Gastrocnemius medialis (tissue), 4 donors: Measurements from ENCODE around the gene SCARB1. TPM values are rescaled to one million over a fixed set of nuclear protein-coding genes. Genes with fewer than 3 reads are reported as not detected.

Experiments
- ATAC-seq, 2 donors: fragments of 150-250 bp; one replicate each; pipeline ENCODE4 v1.9.1; 2016
- DNase-seq, 2 donors: peaks; one replicate each; pipeline ENCODE4 v3.0.0-alpha.2; 2019
- H3K27ac ChIP-seq, 4 donors: fragments of 200-600 bp; sonication (generic); 1 replicate in 1 of 4; 2 replicates in 3 of 4; pipeline ENCODE4 v1.5.1; 2016 to 2018; ENCODE audit warnings: mild to moderate bottlenecking in 2 of 4, moderate library complexity in 1 of 4
- H3K27me3 ChIP-seq, 3 donors: fragments of 200-600 bp; sonication (generic) in 2 of 3; 1 replicate in 1 of 3; 2 replicates in 2 of 3; pipeline versions ENCODE4 v1.5.1 to v1.6.0; 2016 to 2019; ENCODE audit warnings: mild to moderate bottlenecking in 1 of 3, moderate library complexity in 1 of 3
- H3K36me3 ChIP-seq, 2 donors: fragments of 200-600 bp; sonication (generic) in 1 of 2; one replicate each; pipeline ENCODE4 v1.5.1; 2017 to 2018
- H3K4me1 ChIP-seq, 2 donors: fragments of 200-600 bp; sonication (generic) in 1 of 2; one replicate each; pipeline ENCODE4 v1.5.1; 2016 to 2017; ENCODE audit warnings: mild to moderate bottlenecking in 2 of 2
- H3K4me3 ChIP-seq, 4 donors: fragments of 200-600 bp; sonication (generic) in 3 of 4; 1 replicate in 1 of 4; 2 replicates in 3 of 4; pipeline ENCODE4 v1.5.1; 2016 to 2019; ENCODE audit warnings: mild to moderate bottlenecking in 2 of 4
- H3K9me3 ChIP-seq, 3 donors: fragments of 200-600 bp; sonication (generic) in 2 of 3; 1 replicate in 1 of 3; 2 replicates in 2 of 3; pipeline ENCODE4 v1.5.1; 2016 to 2019
- POLR2A ChIP-seq, 2 donors: fragments of 450-650 bp; IDR thresholded peaks; one replicate each; pipeline ENCODE4 v1.6.1; 2017; ENCODE audit warnings: antibody characterized with exemption in 2 of 2, mild to moderate bottlenecking in 2 of 2, moderate library complexity in 2 of 2
- in situ Hi-C, 4 donors: fragments of 200-750 bp; cut with MboI; loops; one replicate each; pipeline versions ENCODE4 v1.15.0 to v1.8.0; 2017; ENCODE audit warnings: low sequenced_read_pairs in 4 of 4
- intact Hi-C: fragments of 100-400 bp; cut with DNase I; formaldehyde crosslinking; loops from one replicate; pipeline ENCODE4 v1.15.1; 2023; ENCODE audit warnings: low total_unique reads
- total RNA-seq, 4 donors: library from RNA; depleted of rRNA; stranded (reverse); fragments of >200 nt; gene quantifications; one replicate each; pipeline versions ENCODE4 v1.1.0 to v1.2.3, GENCODE V29; 2016
- TF ChIP-seq, protein P1 (sequence below), 5 experiments: fragments of 450-650 bp in 3 of 5; fragments of 200-600 bp in 2 of 5; sonication (generic) in 2 of 5; IDR thresholded peaks in 4 of 5; conservative IDR thresholded peaks in 1 of 5; 1 replicate in 4 of 5; 2 replicates in 1 of 5; pipeline ENCODE4 v1.5.1; 2016 to 2019; ENCODE audit warnings: antibody characterized with exemption in 5 of 5, mild to moderate bottlenecking in 3 of 5, moderate library complexity in 3 of 5

SCARB1 gene
- total RNA-seq, 4 donors from 2014 or later, result 5.4 to 8.7 (median 6.2) TPM

DNA sequence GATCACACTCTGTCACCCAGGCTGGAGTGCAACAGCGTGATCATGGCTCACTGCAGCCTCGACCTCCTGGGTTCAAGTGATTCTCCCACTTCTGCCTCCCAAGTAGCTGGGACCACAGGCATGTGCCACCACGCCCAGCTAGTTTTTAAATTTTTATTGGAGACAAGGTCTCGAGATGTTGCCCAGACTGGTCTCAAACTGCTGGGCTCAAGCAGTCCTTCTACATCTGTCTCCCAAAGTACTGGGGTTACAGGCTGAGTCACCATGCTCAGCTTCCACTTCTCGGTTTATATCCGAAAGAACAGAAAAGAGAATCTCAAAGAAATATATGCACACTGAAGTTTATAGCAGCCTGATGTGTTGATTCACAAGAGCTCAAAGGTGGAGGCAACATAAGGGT, 107.5 kb downstream of the SCARB1 start:
- no peak overlapping the region for H3K4me3 ChIP-seq
- H3K4me1 ChIP-seq, result peaks cover 37 to 52% of the 10 kb centered on the region in 2 donors
- H3K27me3 ChIP-seq, result no peaks in the 10 kb centered on the region
- ATAC-seq, result no peak
- in situ Hi-C loops, result loop anchor here in 2 of 4 donors (25.0 kb wide), 1 partner anchor 394 kb away; no protein-coding TSS in a partner anchor
- peak overlapping the region; percentile 77 to 92 (median 88) for H3K27ac ChIP-seq
- no peak for DNase-seq
- no peaks in the 10 kb centered on the region for H3K36me3 ChIP-seq
- TF ChIP-seq POLR2A (IDR thresholded peaks at IDR 0.05), result no peak
- TF ChIP-seq, protein P1, sequence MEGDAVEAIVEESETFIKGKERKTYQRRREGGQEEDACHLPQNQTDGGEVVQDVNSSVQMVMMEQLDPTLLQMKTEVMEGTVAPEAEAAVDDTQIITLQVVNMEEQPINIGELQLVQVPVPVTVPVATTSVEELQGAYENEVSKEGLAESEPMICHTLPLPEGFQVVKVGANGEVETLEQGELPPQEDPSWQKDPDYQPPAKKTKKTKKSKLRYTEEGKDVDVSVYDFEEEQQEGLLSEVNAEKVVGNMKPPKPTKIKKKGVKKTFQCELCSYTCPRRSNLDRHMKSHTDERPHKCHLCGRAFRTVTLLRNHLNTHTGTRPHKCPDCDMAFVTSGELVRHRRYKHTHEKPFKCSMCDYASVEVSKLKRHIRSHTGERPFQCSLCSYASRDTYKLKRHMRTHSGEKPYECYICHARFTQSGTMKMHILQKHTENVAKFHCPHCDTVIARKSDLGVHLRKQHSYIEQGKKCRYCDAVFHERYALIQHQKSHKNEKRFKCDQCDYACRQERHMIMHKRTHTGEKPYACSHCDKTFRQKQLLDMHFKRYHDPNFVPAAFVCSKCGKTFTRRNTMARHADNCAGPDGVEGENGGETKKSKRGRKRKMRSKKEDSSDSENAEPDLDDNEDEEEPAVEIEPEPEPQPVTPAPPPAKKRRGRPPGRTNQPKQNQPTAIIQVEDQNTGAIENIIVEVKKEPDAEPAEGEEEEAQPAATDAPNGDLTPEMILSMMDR (IDR thresholded peaks at IDR 0.05 in 4 of 5, conservative IDR thresholded peaks at IDR 0.05 in 1 of 5), result no peak
- no peaks in the 10 kb centered on the region for H3K9me3 ChIP-seq
- intact Hi-C loops, result no loop called here

DNA sequence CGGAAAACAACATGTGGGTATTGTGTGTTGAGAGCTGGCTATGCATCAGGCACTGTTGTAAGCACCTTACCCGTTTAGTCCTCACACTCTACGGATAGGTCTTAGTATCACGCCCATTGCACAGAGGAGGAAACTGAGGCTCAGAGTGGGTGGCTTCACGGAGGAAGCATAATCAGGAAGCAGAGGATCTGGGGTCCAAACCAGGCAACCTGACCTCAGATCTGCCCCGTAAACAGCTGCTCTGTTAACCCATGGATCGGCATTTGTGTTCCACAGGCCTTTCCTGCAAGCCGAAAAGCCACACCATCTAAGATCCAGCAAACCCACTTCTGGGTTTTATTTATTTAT, 107.9 kb downstream of the SCARB1 start:
- in situ Hi-C loops, result loop anchor here in 2 of 4 donors (25.0 kb wide), 1 partner anchor 393 kb away; no protein-coding TSS in a partner anchor
- H3K9me3 ChIP-seq, result no peaks in the 10 kb centered on the region
- H3K27me3 ChIP-seq, result no peaks in the 10 kb centered on the region
- ATAC-seq (no peak), DNase-seq (no peak)
- H3K27ac ChIP-seq, result peak overlapping the region; percentile 77 to 92 (median 88)
- TF ChIP-seq POLR2A (IDR thresholded peaks at IDR 0.05), result no peak
- TF ChIP-seq, protein P1 (IDR thresholded peaks at IDR 0.05 in 4 of 5, conservative IDR thresholded peaks at IDR 0.05 in 1 of 5), result no peak
- H3K36me3 ChIP-seq, result no peaks in the 10 kb centered on the region
- H3K4me1 ChIP-seq, result peaks cover 37 to 52% of the 10 kb centered on the region in 2 donors
- intact Hi-C loops, result no loop called here
- H3K4me3 ChIP-seq, result no peak overlapping the region

DNA sequence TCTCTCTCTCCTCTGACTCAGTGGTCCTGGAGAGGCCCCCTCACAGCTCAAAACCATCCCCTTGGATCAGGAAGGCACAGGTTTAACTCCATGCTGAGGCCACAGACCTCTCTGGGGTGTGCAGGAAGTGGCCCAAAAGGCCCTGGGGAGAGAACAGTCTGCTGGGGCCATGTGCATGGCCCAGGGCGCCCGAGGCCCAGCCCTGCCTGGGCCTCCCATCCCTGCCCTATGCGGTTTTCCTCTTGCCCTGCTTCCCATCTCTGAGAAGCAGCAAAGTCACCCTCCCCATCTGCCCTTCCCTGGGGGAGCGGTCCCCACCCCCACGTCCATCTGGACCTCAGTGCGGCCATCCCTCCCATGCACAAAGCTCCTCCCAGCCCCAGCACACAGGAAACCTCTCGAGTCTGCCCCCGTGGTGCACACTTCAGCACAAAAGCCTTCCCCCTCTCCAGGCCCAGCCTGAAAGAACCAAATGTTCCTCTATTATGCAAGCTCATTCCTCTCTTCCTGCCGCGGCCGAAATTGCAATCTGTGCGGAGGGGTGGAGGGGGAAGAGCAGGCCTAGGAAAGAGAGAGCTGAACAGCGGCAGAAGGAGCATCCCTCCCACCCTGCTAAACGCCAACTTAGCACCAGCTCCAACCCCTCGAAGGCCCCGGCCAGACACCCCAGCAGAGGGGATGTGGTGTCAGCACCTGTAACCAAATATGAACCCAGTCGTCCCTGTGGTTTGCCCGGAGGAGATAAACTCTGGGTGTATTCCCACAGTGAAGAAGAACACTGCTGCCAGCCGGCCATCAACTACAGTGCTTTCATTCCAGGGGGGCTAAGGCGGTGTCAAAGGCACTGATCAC, 108.5 kb downstream of the SCARB1 start:
- Histone ChIP-seq H3K36me3 (no peaks in the 10 kb centered on the region), H3K9me3 (no peaks in the 10 kb centered on the region), H3K27me3 (no peaks in the 10 kb centered on the region), H3K4me3 (no peak overlapping the region), H3K27ac (peak overlapping the region; percentile 77 to 92 (median 88)), H3K4me1 (peaks cover 37 to 52% of the 10 kb centered on the region in 2 donors)
- peak; percentile 91 for DNase-seq
- peak; percentile 90 for ATAC-seq
- in situ Hi-C loops (loop anchor here in 2 of 4 donors (25.0 kb wide), 1 partner anchor 393 kb away; no protein-coding TSS in a partner anchor), intact Hi-C loops (no loop called here)
- peak; percentile 28 to 33 for TF ChIP-seq POLR2A (IDR thresholded peaks at IDR 0.05)
- TF ChIP-seq, protein P1 (IDR thresholded peaks at IDR 0.05 in 4 of 5, conservative IDR thresholded peaks at IDR 0.05 in 1 of 5), result no peak

DNA sequence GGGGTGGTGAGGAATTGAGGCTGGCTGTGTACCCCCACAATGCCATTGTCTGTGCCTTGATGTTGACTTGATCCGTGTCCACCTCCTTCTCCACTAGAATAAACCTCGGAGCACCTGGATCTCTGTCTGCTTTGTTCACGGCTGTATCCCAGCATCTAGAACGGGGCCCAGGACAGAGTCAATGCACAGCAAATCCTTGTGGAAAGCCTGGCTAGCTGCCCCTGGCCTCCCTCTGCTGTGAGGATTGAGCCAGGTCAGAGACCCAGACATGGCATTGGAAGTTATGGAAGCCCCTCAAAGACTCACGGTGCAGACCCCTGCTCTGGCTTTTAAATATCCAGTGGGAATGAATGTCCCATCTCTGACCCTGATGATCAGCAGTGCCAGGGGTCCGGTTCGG, 109.2 kb downstream of the SCARB1 start:
- Histone ChIP-seq H3K9me3 (no peaks in the 10 kb centered on the region), H3K36me3 (no peaks in the 10 kb centered on the region), H3K4me3 (no peak overlapping the region), H3K27ac (peak overlapping the region; percentile 77 to 92 (median 88)), H3K27me3 (no peaks in the 10 kb centered on the region), H3K4me1 (peaks cover 36 to 52% of the 10 kb centered on the region in 2 donors)
- ATAC-seq (no peak), DNase-seq (no peak)
- intact Hi-C loops (no loop called here), in situ Hi-C loops (loop anchor here in 2 of 4 donors (25.0 kb wide), 1 partner anchor 392 kb away; no protein-coding TSS in a partner anchor)
- TF ChIP-seq, protein P1 (IDR thresholded peaks at IDR 0.05 in 4 of 5, conservative IDR thresholded peaks at IDR 0.05 in 1 of 5), result no peak
- TF ChIP-seq POLR2A (IDR thresholded peaks at IDR 0.05), result no peak
